Prostate gland (tissue), 2 donors: ENCODE measurements around the gene MEF2D.

ENCODE experiments used
- POLR2A ChIP-seq: fragments of 450-650 bp; IDR thresholded peaks from one replicate; pipeline ENCODE4 v1.6.1; 2016; ENCODE audit warnings: antibody characterized with exemption, mild to moderate bottlenecking
- TF ChIP-seq, protein P1 (sequence below), 4 experiments: fragments of 200-600 bp in 2 of 4; fragments of 450-650 bp in 2 of 4; sonication (generic) in 2 of 4; IDR thresholded peaks; 1 replicate in 3 of 4; 2 replicates in 1 of 4; pipeline ENCODE4 v1.5.1; 2016 to 2019; ENCODE audit warnings: antibody characterized with exemption in 4 of 4, mild to moderate bottlenecking in 2 of 4, moderate library complexity in 2 of 4

DNA sequence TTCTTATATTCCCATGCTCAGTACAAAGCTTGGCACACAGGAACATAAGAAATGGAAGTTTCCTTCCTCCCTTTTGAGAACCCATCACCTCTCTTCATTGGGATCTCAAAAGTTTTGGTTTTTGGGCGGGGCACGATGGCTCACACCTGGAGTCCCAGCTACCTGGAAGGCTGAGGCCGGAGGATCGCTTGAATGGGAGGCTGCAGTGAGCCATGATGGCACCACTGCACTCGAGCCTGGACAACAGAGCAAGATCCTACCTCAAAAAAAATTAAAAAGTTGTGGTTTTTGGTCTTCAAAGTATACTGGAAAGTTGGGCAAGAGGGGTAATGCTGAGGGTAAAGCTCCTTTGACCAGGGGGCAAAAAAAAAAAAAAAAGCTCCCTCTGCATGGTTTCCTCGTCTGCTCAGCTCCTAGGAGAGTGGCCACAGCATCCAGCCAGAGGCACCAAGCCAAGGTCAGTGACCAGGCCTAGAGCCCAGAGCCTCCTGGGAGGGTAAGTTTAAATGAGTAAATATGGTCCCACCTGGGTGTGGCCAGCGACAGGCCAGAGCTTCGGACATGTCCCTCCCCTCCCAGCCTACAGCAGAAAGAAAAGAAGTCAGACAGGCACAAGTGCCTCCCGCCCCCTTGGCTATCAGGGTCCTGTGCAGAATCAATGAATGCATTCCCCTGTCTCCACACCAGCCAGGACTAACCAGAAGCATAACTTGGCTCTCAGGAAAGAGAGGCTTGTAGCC, 5.0 kb downstream of the MEF2D start:
- TF ChIP-seq, protein P1, sequence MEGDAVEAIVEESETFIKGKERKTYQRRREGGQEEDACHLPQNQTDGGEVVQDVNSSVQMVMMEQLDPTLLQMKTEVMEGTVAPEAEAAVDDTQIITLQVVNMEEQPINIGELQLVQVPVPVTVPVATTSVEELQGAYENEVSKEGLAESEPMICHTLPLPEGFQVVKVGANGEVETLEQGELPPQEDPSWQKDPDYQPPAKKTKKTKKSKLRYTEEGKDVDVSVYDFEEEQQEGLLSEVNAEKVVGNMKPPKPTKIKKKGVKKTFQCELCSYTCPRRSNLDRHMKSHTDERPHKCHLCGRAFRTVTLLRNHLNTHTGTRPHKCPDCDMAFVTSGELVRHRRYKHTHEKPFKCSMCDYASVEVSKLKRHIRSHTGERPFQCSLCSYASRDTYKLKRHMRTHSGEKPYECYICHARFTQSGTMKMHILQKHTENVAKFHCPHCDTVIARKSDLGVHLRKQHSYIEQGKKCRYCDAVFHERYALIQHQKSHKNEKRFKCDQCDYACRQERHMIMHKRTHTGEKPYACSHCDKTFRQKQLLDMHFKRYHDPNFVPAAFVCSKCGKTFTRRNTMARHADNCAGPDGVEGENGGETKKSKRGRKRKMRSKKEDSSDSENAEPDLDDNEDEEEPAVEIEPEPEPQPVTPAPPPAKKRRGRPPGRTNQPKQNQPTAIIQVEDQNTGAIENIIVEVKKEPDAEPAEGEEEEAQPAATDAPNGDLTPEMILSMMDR (IDR thresholded peaks at IDR 0.05): no peak
- no peak for TF ChIP-seq POLR2A
